Measurements from ENCODE around the gene PLA2G4C.

DNA sequence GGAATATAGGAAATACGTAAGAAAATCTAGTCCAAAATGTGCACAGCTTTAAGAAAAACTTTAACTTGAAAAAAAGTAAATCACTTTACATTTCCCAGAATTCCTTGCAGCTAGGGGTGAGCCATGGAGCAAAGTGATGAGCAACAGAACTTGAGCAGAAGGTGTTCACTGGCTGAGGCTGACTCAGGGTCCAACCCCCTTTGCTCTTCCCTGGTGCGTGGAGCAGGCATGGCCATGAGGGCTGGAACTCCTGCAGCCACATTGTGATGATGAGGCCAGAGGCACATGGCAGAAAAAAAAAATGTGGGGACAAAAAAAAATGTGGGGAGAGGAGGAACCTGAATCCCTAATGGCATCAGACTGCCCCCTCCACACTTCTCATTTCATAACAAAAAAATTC lies 9.9 kb upstream of the PLA2G4C start:
- TF ChIP-seq CTCF (IDR thresholded peaks at IDR 0.05): no peak
- TF ChIP-seq POLR2A (IDR thresholded peaks at IDR 0.05): no peak
